ENCODE results near the gene RPTOR. TPM values are rescaled to one million over a fixed set of nuclear protein-coding genes. Genes with fewer than 3 reads are reported as not detected.

RPTOR gene
- total RNA-seq, 1 donor: 27.9 TPM

DNA sequence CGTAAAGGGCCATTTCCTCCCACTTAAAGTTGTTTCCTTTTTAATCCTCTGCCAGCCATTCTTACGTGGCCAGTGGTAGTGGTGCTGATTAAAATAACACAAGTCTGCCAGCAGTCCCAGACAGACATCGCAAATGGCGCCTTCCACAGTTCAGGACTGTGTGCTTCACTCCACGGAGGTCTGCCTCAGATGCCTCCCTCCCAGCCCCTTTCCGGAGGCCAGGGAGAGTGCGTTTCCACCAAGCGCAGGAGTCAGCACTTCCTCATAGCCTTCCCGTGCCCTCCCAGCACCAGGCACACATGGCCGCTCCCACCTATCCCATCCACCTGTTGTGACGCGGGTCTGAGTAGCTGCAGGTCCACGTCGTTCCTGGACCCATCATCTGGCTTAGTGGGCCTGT is 205.6 kb downstream of the RPTOR start:
- H4K20me1 ChIP-seq (ENCODE audit: insufficient read depth, low read length): peaks cover 2% of the 10 kb centered on the region
- H3K4me2 ChIP-seq (ENCODE audit: insufficient read depth, low read length): no peak overlapping the region
- no peak for TF ChIP-seq CTCF (IDR thresholded peaks at IDR 0.05; ENCODE audit: extremely low read depth, low read depth, low read length)
- H2AFZ ChIP-seq (ENCODE audit: low read length): no peak overlapping the region
- H3K36me3 ChIP-seq (ENCODE audit: insufficient read depth, low read length): peaks cover 14% of the 10 kb centered on the region
- DNase-seq (ENCODE audit: insufficient read length, low spot score, missing footprints): no peak
- no peak overlapping the region for H3K27ac ChIP-seq (ENCODE audit: low read depth, low read length)
- H3K79me2 ChIP-seq (ENCODE audit: insufficient read depth, low read length): no peaks in the 10 kb centered on the region
- H3K4me3 ChIP-seq (ENCODE audit: insufficient read depth, low read length): no peak overlapping the region
- H3K4me1 ChIP-seq (ENCODE audit: insufficient read depth, low read length): peaks cover 11% of the 10 kb centered on the region
- H3K9me3 ChIP-seq (ENCODE audit: low read depth, low read length): no peaks in the 10 kb centered on the region
- H3K27me3 ChIP-seq (ENCODE audit: insufficient read depth, low read length): no peaks in the 10 kb centered on the region

- Histone ChIP-seq H3K4me3 (ENCODE audit: insufficient read depth, low read length) (no peak overlapping the region), H3K27ac (ENCODE audit: low read depth, low read length) (peak overlapping the region; percentile 28), H3K79me2 (ENCODE audit: insufficient read depth, low read length) (no peaks in the 10 kb centered on the region), H3K9me3 (ENCODE audit: low read depth, low read length) (no peaks in the 10 kb centered on the region), H2AFZ (ENCODE audit: low read length) (no peak overlapping the region), H4K20me1 (ENCODE audit: insufficient read depth, low read length) (peaks cover 2% of the 10 kb centered on the region), H3K4me1 (ENCODE audit: insufficient read depth, low read length) (peaks cover 11% of the 10 kb centered on the region), H3K4me2 (ENCODE audit: insufficient read depth, low read length) (no peak overlapping the region), H3K27me3 (ENCODE audit: insufficient read depth, low read length) (no peaks in the 10 kb centered on the region), H3K36me3 (ENCODE audit: insufficient read depth, low read length) (peaks cover 14% of the 10 kb centered on the region)
- no peak for TF ChIP-seq CTCF (IDR thresholded peaks at IDR 0.05; ENCODE audit: extremely low read depth, low read depth, low read length)
- DNase-seq (ENCODE audit: insufficient read length, low spot score, missing footprints): no peak
Observed at GRCh38 chr17:80751070-80751945, 206.7 kb downstream of the RPTOR start.

DNA sequence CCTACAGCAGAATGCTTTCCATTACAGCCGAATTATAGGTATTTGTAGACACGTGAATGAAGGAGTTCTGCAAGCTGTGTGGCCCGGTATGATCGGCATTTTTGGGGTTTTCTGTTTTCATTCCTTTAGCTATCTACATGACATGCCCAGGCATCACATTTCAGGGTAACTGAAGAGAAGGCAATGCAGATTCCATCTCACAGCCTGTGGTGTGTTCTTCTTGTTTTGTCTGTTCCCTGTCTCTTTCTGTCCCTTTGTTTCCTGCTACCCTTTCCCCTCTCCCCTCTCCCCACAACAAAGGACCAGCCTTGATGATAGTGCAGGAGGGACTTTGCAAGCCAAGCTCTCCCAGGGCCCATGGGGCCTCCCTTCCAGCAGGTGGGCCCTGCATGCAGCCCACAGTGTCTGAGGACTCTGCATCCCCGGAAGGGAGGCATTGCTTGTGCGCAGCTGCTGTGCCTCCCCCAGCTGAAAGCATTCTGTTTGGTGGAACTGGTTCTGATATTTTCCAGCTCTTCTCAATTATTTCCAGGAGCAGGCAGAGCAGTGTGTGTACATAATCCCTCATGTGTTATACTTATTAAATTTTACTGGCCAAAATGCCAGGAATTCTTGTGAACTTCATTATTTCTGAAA is 207.4 kb downstream of the RPTOR start:
- no peak for DNase-seq (ENCODE audit: insufficient read length, low spot score, missing footprints)
- no peaks in the 10 kb centered on the region for H3K27me3 ChIP-seq (ENCODE audit: insufficient read depth, low read length)
- no peak overlapping the region for H2AFZ ChIP-seq (ENCODE audit: low read length)
- no peak overlapping the region for H3K4me2 ChIP-seq (ENCODE audit: insufficient read depth, low read length)
- H3K36me3 ChIP-seq (ENCODE audit: insufficient read depth, low read length): peaks cover 14% of the 10 kb centered on the region
- TF ChIP-seq CTCF (IDR thresholded peaks at IDR 0.05; ENCODE audit: extremely low read depth, low read depth, low read length): no peak
- peak overlapping the region; percentile 28 for H3K27ac ChIP-seq (ENCODE audit: low read depth, low read length)
- H3K4me1 ChIP-seq (ENCODE audit: insufficient read depth, low read length): peaks cover 11% of the 10 kb centered on the region
- H4K20me1 ChIP-seq (ENCODE audit: insufficient read depth, low read length): peaks cover 2% of the 10 kb centered on the region
- H3K4me3 ChIP-seq (ENCODE audit: insufficient read depth, low read length): no peak overlapping the region
- H3K9me3 ChIP-seq (ENCODE audit: low read depth, low read length): no peaks in the 10 kb centered on the region
- H3K79me2 ChIP-seq (ENCODE audit: insufficient read depth, low read length): no peaks in the 10 kb centered on the region

DNA sequence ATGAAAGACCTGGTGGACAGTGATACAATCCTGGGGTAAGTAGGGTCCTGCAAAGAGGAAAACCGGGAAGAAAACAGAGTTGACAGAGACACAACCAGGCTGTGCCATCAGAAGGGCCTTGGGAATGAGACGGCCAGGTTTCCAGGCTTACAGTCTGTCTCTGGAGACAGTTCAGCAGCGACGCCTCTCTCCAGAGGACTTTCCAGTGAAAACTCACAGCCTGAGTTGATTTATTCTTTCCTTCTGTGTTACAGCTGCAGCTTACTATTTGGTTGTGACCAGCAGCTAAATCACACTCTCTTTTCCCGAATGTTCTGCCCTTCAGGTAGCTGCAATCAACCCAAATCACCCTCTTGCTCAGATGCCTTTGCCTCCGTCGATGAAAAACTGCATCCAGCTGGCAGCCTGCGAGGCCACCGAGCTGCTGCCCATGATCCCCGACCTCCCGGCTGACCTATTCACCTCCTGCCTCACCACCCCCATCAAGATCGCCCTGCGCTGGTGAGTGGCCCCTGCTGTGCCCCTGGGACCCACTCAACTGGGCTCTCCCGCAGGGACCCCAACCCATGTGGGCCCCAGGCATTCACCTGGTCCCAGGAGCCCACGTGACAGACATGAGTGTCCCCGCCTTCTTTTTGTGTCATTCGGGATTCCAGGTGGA is 209.2 kb downstream of the RPTOR start:
- no peaks in the 10 kb centered on the region for H3K79me2 ChIP-seq (ENCODE audit: insufficient read depth, low read length)
- H3K27ac ChIP-seq (ENCODE audit: low read depth, low read length): no peak overlapping the region
- no peaks in the 10 kb centered on the region for H3K9me3 ChIP-seq (ENCODE audit: low read depth, low read length)
- no peak overlapping the region for H2AFZ ChIP-seq (ENCODE audit: low read length)
- H3K4me1 ChIP-seq (ENCODE audit: insufficient read depth, low read length): peaks cover 11% of the 10 kb centered on the region
- no peak for DNase-seq (ENCODE audit: insufficient read length, low spot score, missing footprints)
- peaks cover 14% of the 10 kb centered on the region for H3K36me3 ChIP-seq (ENCODE audit: insufficient read depth, low read length)
- no peaks in the 10 kb centered on the region for H3K27me3 ChIP-seq (ENCODE audit: insufficient read depth, low read length)
- TF ChIP-seq CTCF (IDR thresholded peaks at IDR 0.05; ENCODE audit: extremely low read depth, low read depth, low read length): no peak
- no peak overlapping the region for H3K4me2 ChIP-seq (ENCODE audit: insufficient read depth, low read length)
- peaks cover 2% of the 10 kb centered on the region for H4K20me1 ChIP-seq (ENCODE audit: insufficient read depth, low read length)
- no peak overlapping the region for H3K4me3 ChIP-seq (ENCODE audit: insufficient read depth, low read length)
